HG03342 (cell line): Measurements from ENCODE around the gene MGAT5.

Source experiments
- ATAC-seq: cut with Tn5 transposase; IDR thresholded peaks from one replicate; pipeline ENCODE4 v1.9.1; 2021; ENCODE audit warnings: mild to moderate bottlenecking, moderate library complexity; ENCODE audit not compliant: unreplicated experiment

Gene MGAT5

GRCh38 chr2:134392442-134393074, 138.7 kb downstream of the MGAT5 start:
- no peak for ATAC-seq

- ATAC-seq: no peak
Observed at GRCh38 chr2:134393075-134393461, 139.2 kb downstream of the MGAT5 start.

GRCh38 chr2:134395779-134396178, 141.9 kb downstream of the MGAT5 start:
- ATAC-seq: no peak

DNA sequence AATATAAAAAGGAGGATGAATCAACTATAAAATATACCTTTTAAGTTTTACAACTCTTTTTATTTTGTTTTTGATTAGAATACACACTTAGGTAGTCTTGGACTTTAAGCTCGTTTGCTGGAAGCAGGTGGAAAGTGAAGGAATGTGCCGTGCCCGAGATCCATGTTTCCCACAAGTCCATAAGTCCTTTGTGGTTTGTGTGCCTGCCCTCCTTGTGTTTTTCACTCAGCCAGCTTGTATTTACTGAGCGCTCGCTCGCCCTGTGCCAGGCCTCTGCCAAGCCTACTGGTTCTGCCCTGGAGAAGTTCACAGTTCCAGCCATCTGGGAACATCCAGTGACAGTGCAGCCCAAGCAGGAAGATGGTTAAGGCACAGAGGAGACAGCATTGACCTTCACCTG, 142.6 kb downstream of the MGAT5 start:
- no peak for ATAC-seq

DNA sequence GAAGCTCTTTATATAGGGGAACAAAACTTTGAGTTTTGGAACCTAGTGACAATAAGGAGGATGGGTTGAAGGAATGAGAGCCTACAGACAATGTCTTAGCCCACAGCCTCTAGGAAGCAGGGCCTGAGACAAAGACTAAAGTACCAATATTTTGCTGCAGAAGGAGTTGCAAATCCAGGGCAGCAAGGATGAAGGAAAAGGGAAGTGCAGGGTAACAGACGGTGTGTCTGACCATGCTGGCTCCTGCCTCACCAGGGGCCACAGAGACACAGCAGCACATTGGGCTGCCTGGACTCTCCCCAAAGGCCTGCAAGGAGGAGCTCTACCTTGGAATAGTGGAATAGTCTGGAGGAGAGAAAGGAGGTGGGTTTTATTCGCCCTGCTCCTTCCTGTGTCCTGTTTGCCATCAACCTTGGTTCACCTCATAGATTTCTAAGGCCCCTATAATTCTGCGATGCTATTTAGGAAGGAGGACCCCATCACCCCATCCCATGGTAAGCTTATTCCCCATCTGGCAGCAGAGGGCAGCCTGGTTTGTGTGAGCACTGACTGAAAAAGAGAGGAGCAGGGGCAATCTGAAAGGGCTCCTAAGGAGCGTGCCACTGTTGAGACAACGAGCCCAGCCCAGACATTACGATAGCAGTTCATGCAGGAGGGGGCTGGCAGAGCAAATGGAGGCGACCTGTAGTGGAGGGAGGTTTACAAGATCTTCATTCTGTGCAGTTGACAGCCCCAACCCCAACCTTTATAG, 143.4 kb downstream of the MGAT5 start:
- ATAC-seq: no peak

GRCh38 chr2:134398300-134398699, 144.4 kb downstream of the MGAT5 start:
- no peak for ATAC-seq

DNA sequence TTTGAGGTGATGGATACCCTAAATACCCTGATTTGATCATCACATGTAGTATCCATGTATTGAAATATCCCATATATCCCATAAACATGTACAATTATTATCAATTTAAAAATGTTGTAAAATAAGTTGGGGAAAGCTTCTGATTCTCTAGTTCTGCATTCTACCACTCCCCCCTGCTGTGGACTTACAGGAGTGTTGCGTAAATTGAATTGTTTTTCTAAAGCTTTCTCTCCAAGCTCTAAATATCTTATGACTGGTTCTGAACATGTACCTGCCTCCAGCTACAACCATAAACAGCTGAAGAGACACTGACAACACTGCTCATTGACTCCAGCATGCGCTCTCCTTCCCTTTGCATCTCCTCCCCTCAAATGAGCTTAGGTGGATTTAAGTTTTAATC, 145.2 kb downstream of the MGAT5 start:
- ATAC-seq: no peak

- no peak for ATAC-seq
Observed at GRCh38 chr2:134401081-134401497, 147.2 kb downstream of the MGAT5 start.

DNA sequence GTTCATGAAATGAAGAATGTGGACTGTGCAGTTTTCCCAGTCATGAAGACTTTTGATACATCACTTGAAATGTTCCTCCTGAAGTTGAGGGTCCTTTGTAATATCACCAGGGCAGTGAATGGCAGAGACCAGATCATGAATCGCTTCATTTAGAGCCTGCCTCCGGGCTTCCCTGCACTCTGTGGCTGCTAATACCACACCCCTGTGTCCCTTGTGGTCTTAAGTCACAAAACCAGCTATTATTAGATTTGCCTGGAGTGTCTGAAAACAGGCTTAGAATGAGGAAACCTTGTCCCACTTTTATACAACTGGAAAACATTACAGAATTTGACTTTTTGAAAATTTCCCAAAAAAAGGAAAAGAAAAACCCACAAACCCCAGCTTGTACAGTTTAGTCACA, 147.9 kb downstream of the MGAT5 start:
- ATAC-seq: no peak

- no peak for ATAC-seq
Observed at GRCh38 chr2:134402410-134402809, 148.5 kb downstream of the MGAT5 start.

DNA sequence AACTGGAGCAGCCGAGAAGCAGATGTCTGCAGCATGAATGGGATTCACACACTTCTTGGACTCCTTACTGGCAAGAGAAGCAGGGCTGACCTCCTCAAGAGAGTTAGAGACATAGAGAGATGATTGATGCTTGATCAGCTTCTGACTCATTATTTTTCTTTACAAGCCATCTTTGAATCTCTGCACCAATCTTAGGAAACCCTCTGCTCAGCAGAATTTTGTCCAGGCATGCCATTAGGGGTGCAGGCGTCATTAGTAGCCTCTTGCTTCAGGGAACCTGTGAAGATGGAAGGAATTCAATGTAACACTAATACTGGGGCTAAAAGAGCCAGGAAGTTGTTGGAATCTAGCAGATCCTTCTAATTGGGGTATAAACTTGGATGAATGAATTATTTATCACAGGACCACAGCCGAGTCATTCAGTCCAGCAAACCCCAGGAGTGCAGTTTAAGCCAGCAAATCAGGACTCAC, 151.8 kb downstream of the MGAT5 start:
- ATAC-seq: no peak

DNA sequence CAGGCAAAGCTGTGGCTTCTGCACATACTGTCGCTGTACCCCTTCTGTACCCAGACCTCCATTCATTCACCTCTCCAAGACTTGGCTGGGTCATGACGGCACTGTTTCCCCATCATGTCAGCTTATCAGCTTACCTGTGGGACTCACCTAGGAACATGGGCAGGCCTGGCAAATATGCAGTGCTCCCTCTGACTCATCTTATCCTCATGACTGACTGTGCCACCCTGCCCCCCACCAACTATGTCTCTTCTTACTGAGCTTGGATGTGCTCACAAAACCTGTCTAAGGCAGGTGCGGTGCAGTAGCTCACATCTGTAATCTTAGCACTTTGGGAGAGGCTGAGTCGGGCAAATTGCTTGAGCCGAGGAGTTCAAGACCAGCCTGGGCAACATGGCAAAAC, 152.4 kb downstream of the MGAT5 start:
- no peak for ATAC-seq

GRCh38 chr2:134406736-134407135, 152.9 kb downstream of the MGAT5 start:
- no peak for ATAC-seq

GRCh38 chr2:134407154-134407890, 153.4 kb downstream of the MGAT5 start:
- ATAC-seq: no peak

GRCh38 chr2:134408386-134408785, 154.5 kb downstream of the MGAT5 start:
- ATAC-seq: no peak

- ATAC-seq: no peak
Observed at GRCh38 chr2:134408791-134409190, 154.9 kb downstream of the MGAT5 start.

DNA sequence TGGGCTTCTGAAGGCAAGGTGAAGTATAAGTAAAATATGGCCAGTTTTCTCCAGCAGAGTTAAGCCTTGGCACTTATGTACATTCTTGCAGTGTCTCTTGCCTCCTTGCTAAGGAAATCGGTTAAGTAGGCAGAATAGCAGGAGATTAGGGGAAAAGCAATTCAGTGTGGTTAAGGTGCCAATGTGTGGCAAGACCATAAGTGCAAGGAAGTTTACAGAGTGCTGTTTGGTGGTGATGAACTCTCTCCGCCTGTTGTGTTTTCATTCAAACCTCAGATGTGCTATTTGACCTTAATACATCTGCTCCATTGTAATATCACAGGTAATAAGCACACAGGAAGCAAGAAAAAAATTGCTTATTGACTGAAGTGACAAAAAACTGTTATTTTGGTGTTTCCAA, 156.1 kb downstream of the MGAT5 start:
- ATAC-seq: no peak

DNA sequence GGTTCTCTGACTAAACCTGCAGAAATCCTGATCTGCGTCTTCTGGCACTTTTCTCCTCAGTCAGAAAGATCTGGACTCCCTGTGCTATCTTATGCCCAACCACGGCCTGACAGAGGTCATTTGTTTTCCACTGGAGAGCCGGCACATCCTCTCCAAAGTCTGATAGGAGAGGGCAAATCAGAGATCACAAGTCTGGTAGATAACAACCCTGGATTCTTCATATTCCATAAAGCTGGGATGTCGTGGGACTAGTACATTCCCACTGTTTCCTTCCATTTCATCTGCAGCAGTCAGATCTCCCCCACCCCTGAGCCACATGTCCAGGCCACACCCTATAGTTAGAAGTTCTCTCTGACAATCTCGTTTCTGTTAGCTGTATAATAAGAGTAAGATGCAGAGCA, 157.0 kb downstream of the MGAT5 start:
- no peak for ATAC-seq

- ATAC-seq: no peak
Observed at GRCh38 chr2:134411279-134411827, 157.5 kb downstream of the MGAT5 start.

DNA sequence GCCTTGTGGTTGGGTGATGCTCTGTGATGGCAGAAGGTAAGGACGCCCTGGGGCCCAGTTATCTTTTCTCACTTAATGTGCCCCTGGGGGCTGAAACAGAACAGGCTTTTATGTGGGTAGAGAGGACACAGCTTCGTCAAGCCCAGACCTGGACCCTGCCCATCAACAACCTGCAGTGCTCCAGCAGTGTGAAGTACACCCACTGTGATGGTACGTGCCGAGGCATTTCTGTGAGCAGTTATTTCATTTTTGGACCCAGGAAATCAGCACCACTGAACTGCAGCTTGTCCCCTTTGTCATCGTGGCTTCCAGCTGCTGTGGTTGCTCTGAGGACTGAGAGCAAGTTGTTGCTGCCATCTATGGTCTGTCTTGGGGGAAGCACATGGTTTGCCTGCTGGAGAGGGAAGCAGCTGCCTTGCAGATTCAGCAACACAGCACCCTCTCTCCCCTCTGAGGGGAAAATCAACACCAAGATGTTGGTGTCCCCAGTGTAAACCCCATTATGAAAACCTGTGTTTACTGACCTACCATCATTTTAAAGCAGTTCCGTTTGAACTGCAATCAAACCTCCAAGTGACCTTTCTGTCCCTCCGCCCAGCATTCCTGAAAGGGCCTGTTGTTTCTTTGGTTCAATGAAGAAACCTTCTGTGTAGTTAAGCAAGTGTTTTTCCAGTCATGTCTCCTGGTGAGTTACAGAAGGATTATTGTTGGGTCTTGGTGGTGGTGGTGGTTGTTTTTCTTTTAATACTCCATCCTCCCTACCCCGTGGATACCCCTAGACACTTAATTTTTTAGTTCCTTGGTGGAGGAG, 158.2 kb downstream of the MGAT5 start:
- ATAC-seq: peak; percentile 98

DNA sequence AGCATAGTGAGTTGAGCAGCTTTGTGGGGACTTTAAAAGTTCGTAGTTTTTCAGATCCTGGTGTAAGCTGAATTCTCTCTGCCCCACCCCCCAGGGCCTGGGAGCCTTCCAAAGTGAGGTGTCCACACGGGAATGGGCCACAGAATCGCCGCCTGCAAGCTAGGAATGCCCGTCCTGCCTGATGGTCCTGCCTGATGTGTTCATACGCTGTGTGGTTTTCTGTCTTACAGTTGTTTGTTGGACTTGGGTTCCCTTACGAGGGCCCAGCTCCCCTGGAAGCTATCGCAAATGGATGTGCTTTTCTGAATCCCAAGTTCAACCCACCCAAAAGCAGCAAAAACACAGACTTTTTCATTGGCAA, 158.7 kb downstream of the MGAT5 start:
- no peak for ATAC-seq
